ENCODE data around the gene MAGI2.

The MAGI2 gene

GRCh38 chr7:78284945-78285344 lies 1168.5 kb downstream of the MAGI2 start:
- 28% methylated on average over 3 of the region's 4 CpGs for WGBS
- no peaks in the 10 kb centered on the region for H3K4me1 ChIP-seq (ENCODE audit: control insufficient read depth, insufficient read depth, low read depth, low read length)
- H4K8ac ChIP-seq (ENCODE audit: low read length) = no peak overlapping the region
- H3K23ac ChIP-seq (ENCODE audit: low read length in 2 of 2) = no peak overlapping the region
- H3K9me3 ChIP-seq (ENCODE audit: control insufficient read depth, low read length) = no peaks in the 10 kb centered on the region
- no peak overlapping the region for H3K4me3 ChIP-seq (ENCODE audit: insufficient read depth in 1 of 2, low read depth in 1 of 2, low read length in 2 of 2)
- no peak overlapping the region for H3K4ac ChIP-seq (ENCODE audit: low read depth in 1 of 2, low read length in 2 of 2)
- no peak for DNase-seq
- H3K9ac ChIP-seq (ENCODE audit: low read length) = no peak overlapping the region
- no peak overlapping the region for H2BK5ac ChIP-seq (ENCODE audit: low read depth, low read length, poor library complexity, severe bottlenecking)
- H3K27me3 ChIP-seq (ENCODE audit: control insufficient read depth in 1 of 2, insufficient read depth in 1 of 2, low read length in 2 of 2) = no peaks in the 10 kb centered on the region
- H3K36me3 ChIP-seq (ENCODE audit: control insufficient read depth in 1 of 2, insufficient read depth in 2 of 2, low read depth in 1 of 2, low read length in 2 of 2) = no peaks in the 10 kb centered on the region
- H2AK5ac ChIP-seq (ENCODE audit: low read length, severe bottlenecking) = no peak overlapping the region
- H4K91ac ChIP-seq (ENCODE audit: low read length) = no peak overlapping the region
- H3K27ac ChIP-seq (ENCODE audit: low read length, poor library complexity, severe bottlenecking) = no peak overlapping the region
- no peaks in the 10 kb centered on the region for H3K79me1 ChIP-seq (replicated peaks; ENCODE audit: low read length, poor library complexity, severe bottlenecking)
- no peak overlapping the region for H3K18ac ChIP-seq (ENCODE audit: low read depth in 1 of 2, low read length in 2 of 2)
- H2BK15ac ChIP-seq (ENCODE audit: low read depth, poor library complexity, severe bottlenecking) = no peak overlapping the region
- H2BK12ac ChIP-seq (ENCODE audit: low read length in 2 of 2) = no peak overlapping the region
- H2AFZ ChIP-seq (ENCODE audit: low read depth, low read length) = no peak overlapping the region
- H3K4me2 ChIP-seq (ENCODE audit: low read length, poor library complexity, severe bottlenecking) = no peak overlapping the region
- H2BK120ac ChIP-seq (ENCODE audit: low read depth, low read length) = no peak overlapping the region
- H3K14ac ChIP-seq (ENCODE audit: low read length in 2 of 2) = no peak overlapping the region

- H3K23ac ChIP-seq (ENCODE audit: low read length in 2 of 2) = no peak overlapping the region
- no peak overlapping the region for H3K4me3 ChIP-seq (ENCODE audit: insufficient read depth in 1 of 2, low read depth in 1 of 2, low read length in 2 of 2)
- peak overlapping the region in 1 of 2 experiments; percentile 38 for H3K18ac ChIP-seq (ENCODE audit: low read depth in 1 of 2, low read length in 2 of 2)
- H3K4me1 ChIP-seq (ENCODE audit: control insufficient read depth, insufficient read depth, low read depth, low read length) = no peaks in the 10 kb centered on the region
- H2BK12ac ChIP-seq (ENCODE audit: low read length in 2 of 2) = no peak overlapping the region
- H2BK120ac ChIP-seq (ENCODE audit: low read depth, low read length) = no peak overlapping the region
- no peaks in the 10 kb centered on the region for H3K79me1 ChIP-seq (replicated peaks; ENCODE audit: low read length, poor library complexity, severe bottlenecking)
- no peak overlapping the region for H2BK5ac ChIP-seq (ENCODE audit: low read depth, low read length, poor library complexity, severe bottlenecking)
- 91% methylated on average over 1 of the region's 2 CpGs for WGBS
- no peak overlapping the region for H3K27ac ChIP-seq (ENCODE audit: low read length, poor library complexity, severe bottlenecking)
- H3K14ac ChIP-seq (ENCODE audit: low read length in 2 of 2) = no peak overlapping the region
- no peaks in the 10 kb centered on the region for H3K27me3 ChIP-seq (ENCODE audit: control insufficient read depth in 1 of 2, insufficient read depth in 1 of 2, low read length in 2 of 2)
- no peak overlapping the region for H4K91ac ChIP-seq (ENCODE audit: low read length)
- H2AFZ ChIP-seq (ENCODE audit: low read depth, low read length) = no peak overlapping the region
- no peak for DNase-seq
- no peak overlapping the region for H3K4ac ChIP-seq (ENCODE audit: low read depth in 1 of 2, low read length in 2 of 2)
- H3K4me2 ChIP-seq (ENCODE audit: low read length, poor library complexity, severe bottlenecking) = no peak overlapping the region
- no peak overlapping the region for H3K9ac ChIP-seq (ENCODE audit: low read length)
- no peaks in the 10 kb centered on the region for H3K36me3 ChIP-seq (ENCODE audit: control insufficient read depth in 1 of 2, insufficient read depth in 2 of 2, low read depth in 1 of 2, low read length in 2 of 2)
- no peak overlapping the region for H4K8ac ChIP-seq (ENCODE audit: low read length)
- no peaks in the 10 kb centered on the region for H3K9me3 ChIP-seq (ENCODE audit: control insufficient read depth, low read length)
- H2AK5ac ChIP-seq (ENCODE audit: low read length, severe bottlenecking) = no peak overlapping the region
- H2BK15ac ChIP-seq (ENCODE audit: low read depth, poor library complexity, severe bottlenecking) = no peak overlapping the region
Observed at GRCh38 chr7:78280276-78280675, 1173.2 kb downstream of the MAGI2 start.

DNA sequence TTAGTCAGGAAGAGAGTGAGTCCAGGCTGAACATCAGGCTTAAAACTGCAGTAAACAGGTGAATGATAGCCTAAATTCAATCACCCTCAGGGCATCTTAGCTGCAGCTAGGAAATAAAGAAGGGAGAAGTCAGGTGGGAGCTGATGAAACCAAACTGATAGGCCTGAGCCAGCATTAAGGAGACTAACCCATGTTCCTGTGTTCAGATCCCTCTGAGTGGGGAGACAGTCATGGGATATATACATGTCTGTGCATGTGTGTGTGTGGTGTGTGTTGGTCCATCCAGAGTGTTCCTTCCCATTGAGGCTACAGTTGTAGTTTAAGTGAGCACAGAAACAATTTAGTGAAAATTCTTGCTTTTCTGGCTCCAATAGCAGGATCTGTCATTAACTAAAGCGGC lies 1174.0 kb downstream of the MAGI2 start:
- peak overlapping the region; percentile 18 for H3K9ac ChIP-seq (ENCODE audit: low read length)
- H3K9me3 ChIP-seq (ENCODE audit: control insufficient read depth, low read length) = no peaks in the 10 kb centered on the region
- H2BK15ac ChIP-seq (ENCODE audit: low read depth, poor library complexity, severe bottlenecking) = no peak overlapping the region
- H2BK12ac ChIP-seq (ENCODE audit: low read length in 2 of 2) = peak overlapping the region in 1 of 2 experiments; percentile 63
- no peak overlapping the region for H3K27ac ChIP-seq (ENCODE audit: low read length, poor library complexity, severe bottlenecking)
- no peak overlapping the region for H2AFZ ChIP-seq (ENCODE audit: low read depth, low read length)
- no peak overlapping the region for H3K23ac ChIP-seq (ENCODE audit: low read length in 2 of 2)
- H3K14ac ChIP-seq (ENCODE audit: low read length in 2 of 2) = no peak overlapping the region
- H2BK120ac ChIP-seq (ENCODE audit: low read depth, low read length) = no peak overlapping the region
- H2BK5ac ChIP-seq (ENCODE audit: low read depth, low read length, poor library complexity, severe bottlenecking) = no peak overlapping the region
- peak overlapping the region in 1 of 2 experiments; percentile 7 for H3K4ac ChIP-seq (ENCODE audit: low read depth in 1 of 2, low read length in 2 of 2)
- no peaks in the 10 kb centered on the region for H3K4me1 ChIP-seq (ENCODE audit: control insufficient read depth, insufficient read depth, low read depth, low read length)
- H4K8ac ChIP-seq (ENCODE audit: low read length) = no peak overlapping the region
- peak; percentile 3 for DNase-seq
- H3K79me1 ChIP-seq (replicated peaks; ENCODE audit: low read length, poor library complexity, severe bottlenecking) = no peaks in the 10 kb centered on the region
- no peaks in the 10 kb centered on the region for H3K27me3 ChIP-seq (ENCODE audit: control insufficient read depth in 1 of 2, insufficient read depth in 1 of 2, low read length in 2 of 2)
- H3K4me3 ChIP-seq (ENCODE audit: insufficient read depth in 1 of 2, low read depth in 1 of 2, low read length in 2 of 2) = no peak overlapping the region
- H3K18ac ChIP-seq (ENCODE audit: low read depth in 1 of 2, low read length in 2 of 2) = peak overlapping the region in 1 of 2 experiments; percentile 67
- WGBS = 100% methylated on average over 1 of the region's 1 CpG
- H4K91ac ChIP-seq (ENCODE audit: low read length) = no peak overlapping the region
- no peaks in the 10 kb centered on the region for H3K36me3 ChIP-seq (ENCODE audit: control insufficient read depth in 1 of 2, insufficient read depth in 2 of 2, low read depth in 1 of 2, low read length in 2 of 2)
- H3K4me2 ChIP-seq (ENCODE audit: low read length, poor library complexity, severe bottlenecking) = no peak overlapping the region
- H2AK5ac ChIP-seq (ENCODE audit: low read length, severe bottlenecking) = no peak overlapping the region

- H2BK15ac ChIP-seq (ENCODE audit: low read depth, poor library complexity, severe bottlenecking) = no peak overlapping the region
- H3K79me1 ChIP-seq (replicated peaks; ENCODE audit: low read length, poor library complexity, severe bottlenecking) = no peaks in the 10 kb centered on the region
- H3K9me3 ChIP-seq (ENCODE audit: control insufficient read depth, low read length) = no peaks in the 10 kb centered on the region
- H3K23ac ChIP-seq (ENCODE audit: low read length in 2 of 2) = no peak overlapping the region
- H2BK120ac ChIP-seq (ENCODE audit: low read depth, low read length) = no peak overlapping the region
- H2AFZ ChIP-seq (ENCODE audit: low read depth, low read length) = no peak overlapping the region
- H3K4ac ChIP-seq (ENCODE audit: low read depth in 1 of 2, low read length in 2 of 2) = no peak overlapping the region
- H3K9ac ChIP-seq (ENCODE audit: low read length) = peak overlapping the region; percentile 18
- H3K14ac ChIP-seq (ENCODE audit: low read length in 2 of 2) = no peak overlapping the region
- H2BK12ac ChIP-seq (ENCODE audit: low read length in 2 of 2) = no peak overlapping the region
- H3K36me3 ChIP-seq (ENCODE audit: control insufficient read depth in 1 of 2, insufficient read depth in 2 of 2, low read depth in 1 of 2, low read length in 2 of 2) = no peaks in the 10 kb centered on the region
- H4K91ac ChIP-seq (ENCODE audit: low read length) = no peak overlapping the region
- WGBS = 4% methylated on average over 2 of the region's 4 CpGs
- DNase-seq = peak; percentile 69
- no peak overlapping the region for H3K4me3 ChIP-seq (ENCODE audit: insufficient read depth in 1 of 2, low read depth in 1 of 2, low read length in 2 of 2)
- H2BK5ac ChIP-seq (ENCODE audit: low read depth, low read length, poor library complexity, severe bottlenecking) = no peak overlapping the region
- no peaks in the 10 kb centered on the region for H3K4me1 ChIP-seq (ENCODE audit: control insufficient read depth, insufficient read depth, low read depth, low read length)
- no peak overlapping the region for H3K4me2 ChIP-seq (ENCODE audit: low read length, poor library complexity, severe bottlenecking)
- H3K27ac ChIP-seq (ENCODE audit: low read length, poor library complexity, severe bottlenecking) = no peak overlapping the region
- no peak overlapping the region for H4K8ac ChIP-seq (ENCODE audit: low read length)
- H3K27me3 ChIP-seq (ENCODE audit: control insufficient read depth in 1 of 2, insufficient read depth in 1 of 2, low read length in 2 of 2) = no peaks in the 10 kb centered on the region
- no peak overlapping the region for H3K18ac ChIP-seq (ENCODE audit: low read depth in 1 of 2, low read length in 2 of 2)
- no peak overlapping the region for H2AK5ac ChIP-seq (ENCODE audit: low read length, severe bottlenecking)
Observed at GRCh38 chr7:78279032-78279431, 1174.4 kb downstream of the MAGI2 start.
